Muscle layer of duodenum (tissue), 2 donors: ENCODE measurements around the gene MYO15B.

Source experiments
- H3K27ac ChIP-seq: one replicate; pipeline ENCODE4 v1.7.0; 2013; ENCODE audit warnings: mild to moderate bottlenecking, low read length
- H3K27me3 ChIP-seq: one replicate; pipeline ENCODE4 v1.7.0; 2013; ENCODE audit warnings: low read depth, mild to moderate bottlenecking, control low read depth, low read length
- H3K36me3 ChIP-seq, 2 donors: one replicate each; pipeline ENCODE4 v1.7.0; 2013; ENCODE audit warnings: low read length in 2 of 2, control low read depth in 1 of 2, mild to moderate bottlenecking in 1 of 2; ENCODE audit not compliant: insufficient read depth in 2 of 2, control insufficient read depth in 1 of 2
- H3K4me1 ChIP-seq, 2 donors: one replicate each; pipeline ENCODE4 v1.7.0; 2013; ENCODE audit warnings: low read length in 2 of 2, mild to moderate bottlenecking in 2 of 2, control low read depth in 1 of 2, moderate library complexity in 1 of 2; ENCODE audit not compliant: insufficient read depth in 2 of 2, control insufficient read depth in 1 of 2
- H3K4me3 ChIP-seq, 2 donors: one replicate each; pipeline ENCODE4 v1.7.0; 2013; ENCODE audit warnings: low read length in 2 of 2, low read depth in 1 of 2, mild to moderate bottlenecking in 1 of 2
- H3K9me3 ChIP-seq, 2 donors: one replicate each; pipeline ENCODE4 v1.7.0; 2013; ENCODE audit warnings: low read length in 2 of 2, control low read depth in 1 of 2, mild to moderate bottlenecking in 1 of 2; ENCODE audit not compliant: control insufficient read depth in 1 of 2
- donor health status: healthy.

MYO15B gene

GRCh38 chr17:75587675-75588595 is at the start of gene MYO15B:
MYO15B (plus strand) TSS chr17:75587800; CDS start chr17:75588058, 258 bp downstream.
- peak within 1 kb of the TSS; percentile 23 for H3K27ac ChIP-seq
- peak within 1 kb of the TSS; percentile 37 to 68 for H3K4me3 ChIP-seq
- H3K36me3 ChIP-seq: no peaks in the 10 kb centered on the region
- H3K27me3 ChIP-seq: no peaks in the 10 kb centered on the region
- H3K4me1 ChIP-seq: peaks cover 0 to 16% of the 10 kb centered on the region in 2 donors
- H3K9me3 ChIP-seq: no peaks in the 10 kb centered on the region

- Histone ChIP-seq H3K27ac (no peak overlapping the region), H3K4me1 (no peaks in the 10 kb centered on the region), H3K9me3 (no peaks in the 10 kb centered on the region), H3K4me3 (no peak overlapping the region), H3K27me3 (no peaks in the 10 kb centered on the region), H3K36me3 (no peaks in the 10 kb centered on the region)
Observed at GRCh38 chr17:75539967-75540729, 47.5 kb upstream of the MYO15B start.

GRCh38 chr17:75540923-75541503 is 46.6 kb upstream of the MYO15B start:
- Histone ChIP-seq H3K4me3 (no peak overlapping the region), H3K27me3 (no peaks in the 10 kb centered on the region), H3K9me3 (no peaks in the 10 kb centered on the region), H3K36me3 (no peaks in the 10 kb centered on the region), H3K27ac (no peak overlapping the region), H3K4me1 (no peaks in the 10 kb centered on the region)

DNA sequence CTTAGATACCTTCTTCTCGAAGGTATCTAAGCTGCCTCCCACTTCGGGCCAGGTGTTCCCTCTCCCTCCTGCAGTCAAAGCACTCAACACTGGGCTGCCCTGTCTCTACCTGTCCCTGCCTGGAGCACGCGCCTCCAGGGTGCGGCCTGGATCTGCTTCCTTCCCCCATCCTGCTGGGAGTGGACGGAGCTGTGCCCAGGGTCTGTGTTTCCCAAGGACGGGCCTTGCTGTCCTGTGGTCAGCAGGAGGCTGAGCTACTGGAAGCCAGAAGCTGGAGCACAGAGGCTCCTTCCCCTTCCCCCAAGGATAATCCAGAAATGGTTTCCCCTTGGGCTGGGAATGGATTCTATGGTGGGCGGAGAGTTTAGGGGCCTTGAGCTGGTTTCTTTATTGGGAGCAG is 45.4 kb upstream of the MYO15B start:
- Histone ChIP-seq H3K9me3 (no peaks in the 10 kb centered on the region), H3K36me3 (no peaks in the 10 kb centered on the region), H3K27ac (peak overlapping the region; percentile 51), H3K27me3 (no peaks in the 10 kb centered on the region), H3K4me3 (no peak overlapping the region), H3K4me1 (no peaks in the 10 kb centered on the region)

- Histone ChIP-seq H3K27ac (peak overlapping the region; percentile 51), H3K4me3 (no peak overlapping the region), H3K36me3 (no peaks in the 10 kb centered on the region), H3K27me3 (no peaks in the 10 kb centered on the region), H3K9me3 (no peaks in the 10 kb centered on the region), H3K4me1 (no peaks in the 10 kb centered on the region)
Observed at GRCh38 chr17:75542728-75543336, 44.8 kb upstream of the MYO15B start.

GRCh38 chr17:75544250-75544649 is 43.4 kb upstream of the MYO15B start:
- Histone ChIP-seq H3K4me1 (no peaks in the 10 kb centered on the region), H3K9me3 (no peaks in the 10 kb centered on the region), H3K27ac (no peak overlapping the region), H3K4me3 (no peak overlapping the region), H3K27me3 (no peaks in the 10 kb centered on the region), H3K36me3 (no peaks in the 10 kb centered on the region)

DNA sequence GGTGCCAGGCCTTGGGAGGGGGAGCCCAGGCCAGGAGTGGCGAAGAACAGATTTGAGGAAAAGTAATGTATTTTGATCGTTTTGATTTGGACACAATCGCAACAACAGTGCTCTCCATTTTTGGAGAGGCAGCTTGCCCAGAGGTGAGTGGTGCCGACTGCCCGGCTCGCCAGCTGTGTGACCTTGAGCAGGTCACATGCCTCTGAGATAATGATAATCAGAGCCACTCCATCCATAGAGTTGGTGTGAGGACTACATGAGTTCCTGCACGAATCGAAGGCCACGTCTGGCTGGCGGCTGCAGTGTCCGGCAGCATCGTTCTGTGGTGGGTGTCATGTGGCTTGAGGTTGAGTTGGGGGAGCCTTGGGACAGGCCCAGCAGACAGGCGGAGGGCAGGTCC is 41.4 kb upstream of the MYO15B start:
- H3K4me3 ChIP-seq: no peak overlapping the region
- H3K4me1 ChIP-seq: no peaks in the 10 kb centered on the region
- H3K9me3 ChIP-seq: no peaks in the 10 kb centered on the region
- H3K27me3 ChIP-seq: no peaks in the 10 kb centered on the region
- no peak overlapping the region for H3K27ac ChIP-seq
- H3K36me3 ChIP-seq: no peaks in the 10 kb centered on the region

DNA sequence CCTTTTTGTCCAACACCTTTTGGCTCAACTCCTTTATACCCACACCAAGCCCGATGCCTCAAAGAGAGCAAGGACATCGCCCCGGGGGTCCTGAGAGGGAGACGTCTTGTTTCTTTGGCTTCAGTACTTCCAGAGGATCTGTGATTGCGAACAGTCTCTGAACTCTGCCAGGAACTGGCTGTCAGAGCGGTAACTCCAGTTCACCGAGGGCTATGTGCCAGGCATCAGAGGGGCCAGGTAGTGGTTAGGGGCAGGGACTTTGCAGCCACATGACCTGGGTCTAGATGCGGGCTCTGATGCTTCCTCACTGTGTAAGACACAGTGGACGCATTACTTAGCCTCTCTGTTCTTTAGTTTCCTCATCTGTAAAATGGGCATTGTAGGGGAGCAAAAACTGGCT is 40.5 kb upstream of the MYO15B start:
- no peaks in the 10 kb centered on the region for H3K4me1 ChIP-seq
- H3K36me3 ChIP-seq: no peaks in the 10 kb centered on the region
- no peak overlapping the region for H3K4me3 ChIP-seq
- H3K27me3 ChIP-seq: no peaks in the 10 kb centered on the region
- H3K9me3 ChIP-seq: no peaks in the 10 kb centered on the region
- H3K27ac ChIP-seq: no peak overlapping the region

- H3K4me3 ChIP-seq: no peak overlapping the region
- H3K4me1 ChIP-seq: peaks cover 0 to 13% of the 10 kb centered on the region in 2 donors
- H3K9me3 ChIP-seq: no peaks in the 10 kb centered on the region
- peak overlapping the region; percentile 85 for H3K27ac ChIP-seq
- H3K27me3 ChIP-seq: no peaks in the 10 kb centered on the region
- no peaks in the 10 kb centered on the region for H3K36me3 ChIP-seq
Observed at GRCh38 chr17:75548813-75549212, 38.8 kb upstream of the MYO15B start.

- Histone ChIP-seq H3K9me3 (no peaks in the 10 kb centered on the region), H3K27me3 (no peaks in the 10 kb centered on the region), H3K36me3 (no peaks in the 10 kb centered on the region), H3K27ac (peak overlapping the region; percentile 90), H3K4me3 (no peak overlapping the region), H3K4me1 (peaks cover 0 to 13% of the 10 kb centered on the region in 2 donors)
Observed at GRCh38 chr17:75549246-75550138, 38.1 kb upstream of the MYO15B start.
